Heart left ventricle (tissue), 16 donors: ENCODE measurements around the gene WWOX. TPM values are rescaled to one million over a fixed set of nuclear protein-coding genes. Genes with fewer than 3 reads are reported as not detected.

Source experiments
- ATAC-seq, 4 donors: fragments of 200-7000 bp; cut with Tn5 transposase; one replicate each; pipeline ENCODE4 v1.9.1; 2020 to 2022; ENCODE audit warnings: moderate library complexity in 4 of 4, mild to moderate bottlenecking in 3 of 4, moderate number of reproducible peaks in 1 of 4
- DNase-seq, 5 donors: peaks; one replicate each; pipeline ENCODE4 v3.0.0-alpha.2; 2020
- H3K27ac ChIP-seq, 12 donors: fragments of 200-600 bp; sonication (generic) in 4 of 12; one replicate each; pipeline versions ENCODE4 v1.5.0 to v1.8.0; 2016 to 2022; ENCODE audit warnings: mild to moderate bottlenecking in 2 of 12
- H3K27me3 ChIP-seq, 9 donors: fragments of 200-600 bp; sonication (generic) in 2 of 9; one replicate each; pipeline versions ENCODE4 v1.5.1 to v1.8.0; 2016 to 2022; ENCODE audit warnings: mild to moderate bottlenecking in 3 of 9
- H3K36me3 ChIP-seq, 9 donors: fragments of 200-600 bp; sonication (generic) in 2 of 9; one replicate each; pipeline versions ENCODE4 v1.5.0 to v1.8.0; 2018 to 2022; ENCODE audit warnings: mild to moderate bottlenecking in 2 of 9
- H3K4me1 ChIP-seq, 12 donors: fragments of 200-600 bp; sonication (generic) in 4 of 12; one replicate each; pipeline versions ENCODE4 v1.5.0 to v1.8.0; 2016 to 2022; ENCODE audit warnings: mild to moderate bottlenecking in 3 of 12
- H3K4me3 ChIP-seq, 12 donors: fragments of 200-600 bp; sonication (generic) in 4 of 12; one replicate each; pipeline versions ENCODE4 v1.5.0 to v1.8.0; 2017 to 2022; ENCODE audit warnings: mild to moderate bottlenecking in 9 of 12, moderate library complexity in 4 of 12
- H3K9me3 ChIP-seq, 12 donors: fragments of 200-600 bp; sonication (generic) in 4 of 12; one replicate each; pipeline versions ENCODE4 v1.5.0 to v1.8.0; 2016 to 2022; ENCODE audit warnings: mild to moderate bottlenecking in 1 of 12
- POLR2A ChIP-seq, 2 donors: fragments of 450-650 bp; IDR thresholded peaks; one replicate each; pipeline ENCODE4 v1.6.1; 2017; ENCODE audit warnings: antibody characterized with exemption in 2 of 2, mild to moderate bottlenecking in 2 of 2, moderate library complexity in 2 of 2
- WGBS, 4 donors: extraction: QIAGEN DNeasy Blood & Tissue Kit in 2 of 4; methylation state at CpG; one replicate each; pipeline versions ENCODE4 v1.1.5 to v1.1.7; 2013 to 2018; 5-methylcytosine and 5-hydroxymethylcytosine counted together
- intact Hi-C, 10 donors: fragments of 100-400 bp; cut with DNase I; formaldehyde crosslinking; loops; one replicate each; pipeline versions ENCODE4 v1.11.1 to v1.14.2; 2022
- polyA plus RNA-seq, 2 donors: library from polyadenylated mRNA; stranded (reverse); fragments of 200-250 nt; gene quantifications; one replicate each; pipeline ENCODE4 v1.2.3, GENCODE V29; 2013
- total RNA-seq, 9 donors: library from RNA; depleted of rRNA in 2 of 9; stranded (reverse); fragments of >200 nt in 2 of 9; fragmentation: NEBNext Ultra II Directional in 3 of 9; extraction: Animal tissue kit (Norgen Biotek cat#: 25700) in 3 of 9; gene quantifications; one replicate each; pipeline versions ENCODE4 v1.1.0 to v1.2.4, GENCODE V29; 2016 to 2023
- TF ChIP-seq, protein P1 (sequence below), 12 donors: fragments of 200-600 bp; sonication (generic) in 4 of 12; IDR thresholded peaks; one replicate each; pipeline versions ENCODE4 v1.5.0 to v1.8.0; 2018 to 2022; ENCODE audit warnings: antibody characterized with exemption in 12 of 12, mild to moderate bottlenecking in 5 of 12
- donor health status: ischemic (EF 13 %, LVEDD 7.1; RV severe dilation, severe dysfunction).
- donor health status: healthy with polysubstance abuse.
- donor health status: DM: no; HTN: yes; CAD: no.
- donor health status: DM: no; HTN: no; CAD: no.
- donor health status: ischemic (EF 25% LVEDD 6.9; RV normal size, moderate dysfunction).
- donor health status: ischemic (EF 25% LVEDD 5.7; RV mildly dilated, moderate dysfunction).
- donor health status: healthy.
- donor health status: DM: yes; HTN: yes; CAD: no.
- donor health status: ischemic (EF 35%, LVEDD 5.7; RV mildly dilated, moderate dysfunction).
- donor health status: nonischemic (EF 11% LVEDD 7.7; RV severe dilation, severe dysfunction).
- donor health status: DM: yes; HTN: yes; CAD: no.
- donor health status: PGD.
- donor health status: ischemic (EF 29% LVEDD 5.4; RV normal size, mild dysfunction).
- donor health status: nonischemic (EF 23%, LVEDD 6.1; RV moderate dilation, normal function).

The WWOX gene
- total and polyA plus RNA-seq, 11 donors = 4.3 to 18.3 (median 9.1) TPM

DNA sequence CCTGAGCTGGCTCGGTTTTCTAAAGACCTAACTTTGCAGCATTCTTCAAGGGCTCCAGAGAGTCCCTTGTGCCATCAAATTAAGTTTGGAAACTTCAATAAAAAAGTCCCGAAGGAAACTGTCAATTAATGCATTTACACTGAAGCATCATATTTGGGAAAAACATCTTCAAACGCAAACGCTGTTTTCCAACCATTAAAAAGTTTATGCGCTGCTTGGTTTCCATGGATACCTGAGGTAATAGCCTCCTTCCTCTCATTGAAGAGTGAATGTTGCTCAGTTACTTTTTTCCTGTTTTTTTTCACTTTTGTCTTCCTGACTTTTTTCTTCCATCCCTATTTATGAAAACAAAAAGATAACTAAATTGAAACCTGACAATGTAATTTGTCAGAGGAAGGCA, 1102.0 kb downstream of the WWOX start:
- Histone ChIP-seq H3K27me3 (no peaks in the 10 kb centered on the region), H3K4me1 (no peaks in the 10 kb centered on the region), H3K4me3 (no peak overlapping the region), H3K36me3 (no peaks in the 10 kb centered on the region), H3K27ac (no peak overlapping the region), H3K9me3 (no peaks in the 10 kb centered on the region)
- TF ChIP-seq, protein P1, sequence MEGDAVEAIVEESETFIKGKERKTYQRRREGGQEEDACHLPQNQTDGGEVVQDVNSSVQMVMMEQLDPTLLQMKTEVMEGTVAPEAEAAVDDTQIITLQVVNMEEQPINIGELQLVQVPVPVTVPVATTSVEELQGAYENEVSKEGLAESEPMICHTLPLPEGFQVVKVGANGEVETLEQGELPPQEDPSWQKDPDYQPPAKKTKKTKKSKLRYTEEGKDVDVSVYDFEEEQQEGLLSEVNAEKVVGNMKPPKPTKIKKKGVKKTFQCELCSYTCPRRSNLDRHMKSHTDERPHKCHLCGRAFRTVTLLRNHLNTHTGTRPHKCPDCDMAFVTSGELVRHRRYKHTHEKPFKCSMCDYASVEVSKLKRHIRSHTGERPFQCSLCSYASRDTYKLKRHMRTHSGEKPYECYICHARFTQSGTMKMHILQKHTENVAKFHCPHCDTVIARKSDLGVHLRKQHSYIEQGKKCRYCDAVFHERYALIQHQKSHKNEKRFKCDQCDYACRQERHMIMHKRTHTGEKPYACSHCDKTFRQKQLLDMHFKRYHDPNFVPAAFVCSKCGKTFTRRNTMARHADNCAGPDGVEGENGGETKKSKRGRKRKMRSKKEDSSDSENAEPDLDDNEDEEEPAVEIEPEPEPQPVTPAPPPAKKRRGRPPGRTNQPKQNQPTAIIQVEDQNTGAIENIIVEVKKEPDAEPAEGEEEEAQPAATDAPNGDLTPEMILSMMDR (IDR thresholded peaks at IDR 0.05) = no peak
- TF ChIP-seq POLR2A (IDR thresholded peaks at IDR 0.05) = no peak
- 65 to 79% (median 73%) methylated on average over 5 of the region's 5 CpGs for WGBS, 4 donors
- DNase-seq (no peak), ATAC-seq (no peak)
- intact Hi-C loops = no loop called here

DNA sequence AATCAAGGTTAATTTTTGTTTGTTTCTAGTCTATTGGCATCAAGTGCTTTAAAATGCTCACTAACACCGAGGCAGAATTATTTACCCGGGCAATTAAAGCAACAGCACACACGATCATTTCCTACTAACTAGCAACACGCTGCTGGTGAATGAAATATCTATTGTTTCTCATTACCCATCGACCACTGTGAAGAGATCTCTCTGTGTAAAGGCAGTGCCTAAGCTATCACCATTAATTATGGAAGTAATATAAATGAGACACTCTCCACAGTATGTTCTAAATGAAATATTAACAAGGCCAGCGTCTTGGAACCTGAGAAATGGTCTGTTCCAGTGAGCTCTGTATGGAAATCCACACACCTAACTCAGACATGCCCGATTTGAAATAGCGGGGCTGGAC, 1103.5 kb downstream of the WWOX start:
- intact Hi-C loops = no loop called here
- Histone ChIP-seq H3K9me3 (no peaks in the 10 kb centered on the region), H3K36me3 (no peaks in the 10 kb centered on the region), H3K27ac (no peak overlapping the region), H3K4me3 (no peak overlapping the region), H3K4me1 (no peaks in the 10 kb centered on the region), H3K27me3 (no peaks in the 10 kb centered on the region)
- TF ChIP-seq, protein P1 (IDR thresholded peaks at IDR 0.05) = no peak
- TF ChIP-seq POLR2A (IDR thresholded peaks at IDR 0.05) = no peak
- whole genome bisulfite sequencing, 4 donors = 88 to 91% (median 90%) methylated on average over 8 of the region's 8 CpGs
- DNase-seq (no peak), ATAC-seq (no peak)

DNA sequence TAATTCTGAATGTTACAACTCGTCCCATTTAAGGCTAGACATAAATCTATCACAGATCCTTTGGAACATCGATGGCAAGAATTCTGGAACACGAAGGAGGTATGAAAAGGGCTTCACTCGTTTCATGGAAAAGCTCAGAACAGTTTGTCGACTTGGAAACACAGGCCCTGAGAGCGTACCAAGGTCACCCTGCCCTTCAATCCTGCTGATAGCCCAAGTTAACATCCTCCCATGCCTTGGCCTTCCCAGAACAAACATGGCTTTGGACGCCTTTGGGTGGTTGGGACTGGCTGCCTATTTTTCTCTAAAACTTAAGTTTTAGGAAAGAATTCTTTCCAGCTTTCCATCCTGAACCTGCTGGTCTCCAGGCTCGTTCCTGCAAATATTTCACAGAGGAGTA, 1105.0 kb downstream of the WWOX start:
- no peak overlapping the region for H3K4me3 ChIP-seq
- H3K9me3 ChIP-seq = no peaks in the 10 kb centered on the region
- no peak overlapping the region for H3K27ac ChIP-seq
- 77 to 90% (median 89%) methylated on average over 8 of the region's 8 CpGs for WGBS, 4 donors
- H3K4me1 ChIP-seq = no peaks in the 10 kb centered on the region
- ATAC-seq (no peak), DNase-seq (no peak)
- H3K27me3 ChIP-seq = no peaks in the 10 kb centered on the region
- H3K36me3 ChIP-seq = no peaks in the 10 kb centered on the region
- no peak for TF ChIP-seq POLR2A (IDR thresholded peaks at IDR 0.05)
- TF ChIP-seq, protein P1 (IDR thresholded peaks at IDR 0.05) = no peak
- intact Hi-C loops = no loop called here

DNA sequence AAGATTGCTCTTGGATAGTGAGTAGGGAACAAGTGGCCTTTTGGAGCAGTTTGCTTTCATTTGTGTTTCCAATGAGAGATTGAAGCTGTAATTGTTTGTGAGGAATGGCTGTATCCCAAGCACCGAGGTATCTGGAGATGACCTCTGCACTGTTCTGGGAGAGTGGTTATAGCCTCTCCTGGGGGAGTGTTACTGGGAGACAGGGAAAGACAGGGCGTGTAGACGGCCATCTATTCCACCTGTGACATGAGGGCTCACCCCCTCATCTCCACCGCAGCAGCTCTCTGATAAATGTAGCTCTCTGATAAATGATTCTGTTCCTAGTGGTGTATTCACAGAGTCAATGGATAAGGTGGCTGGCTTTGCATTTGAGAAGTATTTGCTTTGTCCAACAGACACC, 1107.4 kb downstream of the WWOX start:
- Histone ChIP-seq H3K27ac (no peak overlapping the region), H3K36me3 (no peaks in the 10 kb centered on the region), H3K27me3 (no peaks in the 10 kb centered on the region), H3K4me3 (no peak overlapping the region), H3K4me1 (no peaks in the 10 kb centered on the region), H3K9me3 (no peaks in the 10 kb centered on the region)
- TF ChIP-seq POLR2A (IDR thresholded peaks at IDR 0.05) = no peak
- TF ChIP-seq, protein P1 (IDR thresholded peaks at IDR 0.05) = no peak
- no peak for DNase-seq
- no peak for ATAC-seq
- WGBS, 4 donors = 75 to 85% (median 83%) methylated on average over 4 of the region's 4 CpGs
- intact Hi-C loops = no loop called here
